Liver (tissue), 9 donors: Measurements from ENCODE around the gene MRPL10. TPM values are rescaled to one million over a fixed set of nuclear protein-coding genes. Genes with fewer than 3 reads are reported as not detected.

Experiments used
- DNase-seq: peaks from one replicate; pipeline ENCODE4 v3.0.0-alpha.2; 2017; ENCODE audit warnings: low spot score
- H3K27ac ChIP-seq, 2 donors: one replicate each; pipeline ENCODE4 v1.7.0; 2013; ENCODE audit warnings: inconsistent platforms in 2 of 2, low read length in 2 of 2, control low read depth in 1 of 2, low read depth in 1 of 2, mild to moderate bottlenecking in 1 of 2
- H3K27me3 ChIP-seq, 4 donors: one replicate each; pipeline versions ENCODE4 v1.6.1 to v1.7.0; 2013; ENCODE audit warnings: low read length in 3 of 4, inconsistent platforms in 1 of 4, mild to moderate bottlenecking in 1 of 4, moderate library complexity in 1 of 4; ENCODE audit not compliant: control insufficient read depth in 4 of 4, insufficient read depth in 4 of 4
- H3K36me3 ChIP-seq, 4 donors: one replicate each; pipeline versions ENCODE4 v1.6.1 to v1.7.0; 2013; ENCODE audit warnings: low read length in 3 of 4, mild to moderate bottlenecking in 3 of 4, low read depth in 1 of 4, moderate library complexity in 1 of 4; ENCODE audit not compliant: control insufficient read depth in 4 of 4, insufficient read depth in 3 of 4
- H3K4me1 ChIP-seq, 4 donors: one replicate each; pipeline versions ENCODE4 v1.6.1 to v1.7.0; 2013; ENCODE audit warnings: low read length in 3 of 4, mild to moderate bottlenecking in 3 of 4, moderate library complexity in 1 of 4; ENCODE audit not compliant: control insufficient read depth in 4 of 4, insufficient read depth in 4 of 4
- H3K4me3 ChIP-seq, 3 donors: one replicate each; pipeline versions ENCODE4 v1.6.1 to v1.7.0; 2013; ENCODE audit warnings: low read length in 3 of 3, control low read depth in 1 of 3, low read depth in 1 of 3, mild to moderate bottlenecking in 1 of 3
- H3K9ac ChIP-seq, 2 donors: one replicate each; pipeline ENCODE4 v1.7.0; 2013; ENCODE audit warnings: low read length in 2 of 2, mild to moderate bottlenecking in 2 of 2, moderate library complexity in 2 of 2, control low read depth in 1 of 2, low read depth in 1 of 2
- H3K9me3 ChIP-seq, 4 donors: one replicate each; pipeline versions ENCODE4 v1.6.1 to v1.7.0; 2013; ENCODE audit warnings: low read length in 3 of 4; ENCODE audit not compliant: control insufficient read depth in 4 of 4
- CTCF ChIP-seq: fragments of 150-350 bp; IDR thresholded peaks from 2 replicates; pipeline ENCODE4 v1.5.1; 2017; ENCODE audit warnings: improper control_type of control experiment, low read depth, low read length; ENCODE audit not compliant: missing input control
- GABPA ChIP-seq, 2 donors: IDR thresholded peaks in 1 of 2; conservative IDR thresholded peaks in 1 of 2; 2 replicates each; pipeline ENCODE4 v1.6.1; 2016; ENCODE audit warnings: antibody characterized with exemption in 2 of 2, mild to moderate bottlenecking in 1 of 2, moderate library complexity in 1 of 2
- HNF4A ChIP-seq, 2 donors: conservative IDR thresholded peaks; 2 replicates each; pipeline ENCODE4 v1.6.1; 2016; ENCODE audit warnings: antibody characterized with exemption in 2 of 2, mild to moderate bottlenecking in 2 of 2
- HNF4G ChIP-seq: IDR thresholded peaks from 2 replicates; pipeline ENCODE4 v1.6.1; 2016; ENCODE audit warnings: antibody characterized with exemption
- JUND ChIP-seq, 2 donors: IDR thresholded peaks; 2 replicates each; pipeline ENCODE4 v1.6.1; 2016; ENCODE audit warnings: antibody characterized with exemption in 2 of 2
- NR2F2 ChIP-seq: IDR thresholded peaks from 2 replicates; pipeline ENCODE4 v1.6.1; 2016; ENCODE audit warnings: antibody characterized with exemption
- REST ChIP-seq: IDR thresholded peaks from 2 replicates; pipeline ENCODE4 v1.6.1; 2016; ENCODE audit warnings: antibody characterized with exemption, mild to moderate bottlenecking
- RXRA ChIP-seq, 2 donors: IDR thresholded peaks; 2 replicates each; pipeline ENCODE4 v1.6.1; 2017 to 2018; ENCODE audit warnings: antibody characterized with exemption in 2 of 2, mild to moderate bottlenecking in 1 of 2
- SP1 ChIP-seq: IDR thresholded peaks from 2 replicates; pipeline ENCODE4 v1.6.1; 2018; ENCODE audit warnings: antibody characterized with exemption, mild to moderate bottlenecking
- TAF1 ChIP-seq: conservative IDR thresholded peaks from 2 replicates; pipeline ENCODE4 v1.6.1; 2016; ENCODE audit warnings: antibody characterized with exemption, mild to moderate bottlenecking
- YY1 ChIP-seq: IDR thresholded peaks from 2 replicates; pipeline ENCODE4 v1.6.1; 2016; ENCODE audit warnings: antibody characterized with exemption, mild to moderate bottlenecking
- WGBS: extraction: QIAGEN DNeasy Blood & Tissue Kit; methylation state at CpG from one replicate; pipeline ENCODE4 v1.1.7; 2013; 5-methylcytosine and 5-hydroxymethylcytosine counted together
- polyA plus RNA-seq, 2 donors: library from polyadenylated mRNA; stranded (reverse) in 1 of 2; unstranded in 1 of 2; fragments of 200-250 nt in 1 of 2; fragments of >200 nt in 1 of 2; fragmentation: Nextera tagmentation in 1 of 2; extraction: Ambion mirVana in 1 of 2; gene quantifications; one replicate each; pipeline versions ENCODE4 v1.2.1 to v1.2.3, GENCODE V29; 2013 to 2015
- total RNA-seq, 2 donors: library from RNA; depleted of rRNA; stranded (reverse); fragments of >200 nt; gene quantifications; one replicate each; pipeline ENCODE4 v1.2.3, GENCODE V29; 2014
- TF ChIP-seq, protein P1 (sequence below): IDR thresholded peaks from 2 replicates; pipeline ENCODE4 v1.6.1; 2016; ENCODE audit warnings: antibody characterized with exemption
- TF ChIP-seq, protein P2 (sequence below): IDR thresholded peaks from 2 replicates; pipeline ENCODE4 v1.6.1; 2016; ENCODE audit warnings: antibody characterized with exemption
- donor health status: healthy.
- donor health status: healthy.
- donor health status: healthy.
- donor health status: healthy.
- donor health status: healthy.

The MRPL10 gene
- total and polyA plus RNA-seq, 4 donors = 10.2 to 24.9 (median 12.9) TPM

DNA sequence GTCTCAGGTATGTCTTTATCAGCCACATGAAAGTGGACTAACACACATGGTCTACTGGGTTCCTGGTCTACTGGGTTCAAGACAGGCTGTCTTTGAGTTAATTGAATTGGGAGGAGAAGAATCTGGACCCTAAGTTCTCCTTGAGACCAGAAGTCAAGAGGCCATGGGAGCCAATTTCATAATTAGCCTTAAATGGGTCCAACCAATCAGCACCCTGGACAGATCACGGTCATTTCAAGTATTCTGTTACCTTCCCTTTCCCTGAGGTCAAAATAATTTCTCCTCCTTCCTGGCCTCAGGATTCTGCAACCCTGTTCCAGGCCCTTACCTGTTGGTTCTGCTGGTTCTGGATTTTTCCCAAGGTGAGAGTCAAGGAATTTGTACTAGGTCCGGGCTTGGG lies 33.5 kb downstream of the MRPL10 start:
- Histone ChIP-seq H3K4me1 (no peaks in the 10 kb centered on the region), H3K4me3 (no peak overlapping the region), H3K27ac (no peak overlapping the region), H3K9ac (no peak overlapping the region), H3K9me3 (no peaks in the 10 kb centered on the region), H3K27me3 (peaks cover 0 to 5% (median 4%) of the 10 kb centered on the region in 4 donors), H3K36me3 (no peaks in the 10 kb centered on the region)
- peak; percentile 44 for TF ChIP-seq REST
- no peak for TF ChIP-seq RXRA (IDR thresholded peaks at IDR 0.05)
- no peak for DNase-seq
- WGBS = 62% methylated on average over 2 of the region's 2 CpGs

- Histone ChIP-seq H3K36me3 (no peaks in the 10 kb centered on the region), H3K9me3 (no peaks in the 10 kb centered on the region), H3K27me3 (peaks cover 3 to 18% (median 10%) of the 10 kb centered on the region in 4 donors), H3K9ac (no peak overlapping the region), H3K4me3 (no peak overlapping the region), H3K4me1 (peaks cover 0 to 9% (median 4%) of the 10 kb centered on the region in 4 donors), H3K27ac (no peak overlapping the region)
- 61% methylated on average over 6 of the region's 6 CpGs for WGBS
- TF ChIP-seq, protein P1, sequence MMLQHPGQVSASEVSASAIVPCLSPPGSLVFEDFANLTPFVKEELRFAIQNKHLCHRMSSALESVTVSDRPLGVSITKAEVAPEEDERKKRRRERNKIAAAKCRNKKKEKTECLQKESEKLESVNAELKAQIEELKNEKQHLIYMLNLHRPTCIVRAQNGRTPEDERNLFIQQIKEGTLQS = no peak
- TF ChIP-seq RXRA (IDR thresholded peaks at IDR 0.05) (no peak), SP1 (no peak), TAF1 (no peak), JUND (IDR thresholded peaks at IDR 0.05) (no peak), HNF4G (no peak)
- TF ChIP-seq, protein P2, sequence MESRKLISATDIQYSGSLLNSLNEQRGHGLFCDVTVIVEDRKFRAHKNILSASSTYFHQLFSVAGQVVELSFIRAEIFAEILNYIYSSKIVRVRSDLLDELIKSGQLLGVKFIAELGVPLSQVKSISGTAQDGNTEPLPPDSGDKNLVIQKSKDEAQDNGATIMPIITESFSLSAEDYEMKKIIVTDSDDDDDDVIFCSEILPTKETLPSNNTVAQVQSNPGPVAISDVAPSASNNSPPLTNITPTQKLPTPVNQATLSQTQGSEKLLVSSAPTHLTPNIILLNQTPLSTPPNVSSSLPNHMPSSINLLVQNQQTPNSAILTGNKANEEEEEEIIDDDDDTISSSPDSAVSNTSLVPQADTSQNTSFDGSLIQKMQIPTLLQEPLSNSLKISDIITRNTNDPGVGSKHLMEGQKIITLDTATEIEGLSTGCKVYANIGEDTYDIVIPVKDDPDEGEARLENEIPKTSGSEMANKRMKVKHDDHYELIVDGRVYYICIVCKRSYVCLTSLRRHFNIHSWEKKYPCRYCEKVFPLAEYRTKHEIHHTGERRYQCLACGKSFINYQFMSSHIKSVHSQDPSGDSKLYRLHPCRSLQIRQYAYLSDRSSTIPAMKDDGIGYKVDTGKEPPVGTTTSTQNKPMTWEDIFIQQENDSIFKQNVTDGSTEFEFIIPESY = no peak
- DNase-seq = no peak
Measured at GRCh38 chr17:47792979-47793378, 38.4 kb downstream of the MRPL10 start.

- H3K9me3 ChIP-seq = no peaks in the 10 kb centered on the region
- no peak for DNase-seq
- H3K27ac ChIP-seq = no peak overlapping the region
- H3K9ac ChIP-seq = no peak overlapping the region
- no peak overlapping the region for H3K4me3 ChIP-seq
- H3K36me3 ChIP-seq = no peaks in the 10 kb centered on the region
- peaks cover 0 to 9% (median 4%) of the 10 kb centered on the region in 4 donors for H3K4me1 ChIP-seq
- H3K27me3 ChIP-seq = peaks cover 3 to 20% (median 10%) of the 10 kb centered on the region in 4 donors
- WGBS = 61% methylated on average over 1 of the region's 1 CpG
- TF ChIP-seq NR2F2 = no peak
- TF ChIP-seq HNF4A (conservative IDR thresholded peaks at IDR 0.05) = no peak
- TF ChIP-seq RXRA (IDR thresholded peaks at IDR 0.05) = no peak
- TF ChIP-seq REST = no peak
- TF ChIP-seq CTCF = no peak
- no peak for TF ChIP-seq GABPA (IDR thresholded peaks at IDR 0.05 in 1 of 2, conservative IDR thresholded peaks at IDR 0.05 in 1 of 2)
- TF ChIP-seq, protein P2 = no peak
- TF ChIP-seq, protein P1 = no peak
- no peak for TF ChIP-seq YY1
Measured at GRCh38 chr17:47792457-47792856, 38.9 kb downstream of the MRPL10 start.
